NCI-H345 (cell line): ENCODE data around the gene TMTC1.

Experiments
- DNase-seq: peaks from one replicate; lab custom pipeline; 2025; lab: John Stamatoyannopoulos, UW

TMTC1 gene

DNA sequence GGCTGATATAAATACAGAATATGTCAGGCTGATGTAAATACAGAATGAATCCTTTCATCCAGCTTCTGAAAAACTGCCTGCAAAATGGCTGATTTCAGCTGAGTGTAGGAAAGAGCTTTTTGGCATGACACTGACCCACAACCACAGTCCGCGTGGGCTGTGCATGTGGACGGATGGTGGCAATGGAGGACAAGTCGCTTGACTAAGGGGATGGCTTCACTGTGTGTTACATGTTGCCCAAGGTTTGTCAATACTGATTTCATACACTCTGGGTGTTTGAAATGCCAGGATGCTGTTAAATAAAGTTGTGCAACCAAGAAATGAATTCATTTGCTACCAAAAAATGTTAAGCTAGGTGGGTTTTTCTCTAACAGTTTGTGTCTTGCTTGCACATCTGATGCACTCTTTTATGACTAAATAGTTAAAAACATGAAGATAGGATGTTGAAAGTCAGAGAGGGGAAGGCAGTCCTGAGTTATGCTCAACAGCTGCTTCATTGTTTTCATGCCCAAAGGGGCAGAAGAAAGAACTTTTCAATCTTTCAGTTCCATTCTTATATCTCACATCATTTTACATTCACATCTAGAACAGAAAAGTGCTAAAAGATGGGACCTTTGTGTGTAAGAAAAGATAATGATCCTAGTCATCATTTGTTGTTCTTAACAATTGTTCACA, 249.8 kb downstream of the TMTC1 start:
- no peak for DNase-seq

DNA sequence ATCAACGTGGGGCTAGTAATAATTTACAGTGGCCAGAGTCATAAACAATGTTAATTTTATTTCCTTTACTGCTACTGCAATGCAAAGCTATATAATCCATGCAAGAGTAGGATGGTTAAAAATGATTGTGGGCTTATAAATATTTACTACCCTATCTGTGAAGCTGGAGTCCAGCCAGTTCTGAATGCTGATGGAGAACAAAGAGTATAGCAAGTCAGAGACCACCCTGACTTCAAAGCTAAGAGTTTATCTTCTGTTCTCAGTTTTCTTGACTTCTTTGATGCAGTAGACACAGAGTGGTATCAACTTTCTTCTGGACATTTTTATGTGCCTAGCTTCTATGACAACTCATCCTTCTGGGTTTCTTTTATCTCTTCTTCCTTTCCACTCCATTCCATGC, 252.3 kb downstream of the TMTC1 start:
- no peak for DNase-seq

- no peak for DNase-seq
Observed at GRCh38 chr12:29530436-29530835, 253.3 kb downstream of the TMTC1 start.

- no peak for DNase-seq
Observed at GRCh38 chr12:29528161-29528560, 255.6 kb downstream of the TMTC1 start.

GRCh38 chr12:29521951-29522350, 261.8 kb downstream of the TMTC1 start:
- no peak for DNase-seq

- peak; percentile 3 for DNase-seq
Observed at GRCh38 chr12:29519585-29520182, 264.1 kb downstream of the TMTC1 start.

DNA sequence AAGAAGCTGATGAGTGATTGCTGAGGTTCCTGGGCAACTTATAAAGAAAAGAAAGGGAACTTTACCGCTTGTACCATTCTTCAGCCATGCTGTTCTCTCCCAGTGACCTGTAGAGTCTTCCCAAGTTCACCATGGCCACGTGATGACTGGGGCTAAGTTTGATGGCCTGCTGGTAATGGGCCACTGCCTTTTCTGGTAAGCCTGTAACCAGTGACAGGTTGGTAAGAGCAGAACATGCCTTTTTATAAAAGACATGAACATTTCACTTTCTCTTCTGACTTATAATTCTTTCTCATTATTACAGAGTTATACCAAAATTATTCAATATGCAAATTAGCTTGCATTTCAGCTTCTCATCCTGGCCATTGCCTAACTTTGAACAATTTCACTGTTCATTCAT, 265.3 kb downstream of the TMTC1 start:
- DNase-seq = no peak

- no peak for DNase-seq
Observed at GRCh38 chr12:29517264-29517663, 266.5 kb downstream of the TMTC1 start.

GRCh38 chr12:29516431-29516875, 267.3 kb downstream of the TMTC1 start:
- no peak for DNase-seq

DNA sequence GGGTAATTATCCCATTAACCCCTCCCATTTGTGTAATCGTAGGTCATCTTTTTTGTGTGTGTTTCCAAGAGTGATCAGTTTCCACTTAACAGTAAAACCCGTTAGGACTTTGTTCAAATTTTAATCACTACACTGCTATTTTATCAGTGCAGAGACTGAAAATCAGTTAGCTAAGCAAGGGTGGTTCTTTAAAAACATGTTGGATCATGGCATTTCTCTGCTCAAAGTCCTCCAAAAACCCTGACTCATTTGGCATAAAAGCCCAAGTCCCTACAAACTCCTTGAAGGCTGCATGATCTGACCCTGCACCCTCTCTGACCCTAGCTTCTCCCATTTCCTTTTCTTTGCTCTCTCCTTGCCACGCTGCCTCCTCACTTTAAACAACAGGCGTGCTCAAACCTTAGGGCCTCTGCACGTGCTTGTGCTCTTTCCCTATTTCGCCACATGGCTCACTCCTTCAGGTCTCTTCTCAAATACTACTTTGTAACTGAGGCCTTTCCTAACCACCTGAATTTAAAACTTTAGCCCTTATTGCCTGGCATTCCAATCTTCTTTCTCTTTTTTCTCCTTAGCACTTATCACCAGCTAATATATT, 273.1 kb downstream of the TMTC1 start:
- DNase-seq = no peak

DNA sequence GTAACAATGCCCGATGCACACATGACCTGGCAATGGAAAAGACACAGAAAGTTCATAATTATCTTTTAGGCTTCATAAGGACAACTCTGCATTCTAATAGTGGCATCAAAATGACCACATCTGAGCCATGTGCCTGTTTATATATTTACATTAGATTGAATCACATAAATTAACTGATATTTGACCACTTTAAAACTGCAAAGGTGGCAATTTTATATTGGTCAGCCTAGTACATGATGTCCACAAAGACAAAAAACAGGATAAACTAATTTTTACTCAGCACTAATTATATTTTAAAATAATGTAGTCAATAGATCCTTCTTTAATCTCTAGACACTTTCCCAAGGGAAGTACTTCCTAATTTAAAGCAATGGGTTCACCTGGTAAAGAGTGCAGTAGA, 274.2 kb downstream of the TMTC1 start:
- no peak for DNase-seq

DNA sequence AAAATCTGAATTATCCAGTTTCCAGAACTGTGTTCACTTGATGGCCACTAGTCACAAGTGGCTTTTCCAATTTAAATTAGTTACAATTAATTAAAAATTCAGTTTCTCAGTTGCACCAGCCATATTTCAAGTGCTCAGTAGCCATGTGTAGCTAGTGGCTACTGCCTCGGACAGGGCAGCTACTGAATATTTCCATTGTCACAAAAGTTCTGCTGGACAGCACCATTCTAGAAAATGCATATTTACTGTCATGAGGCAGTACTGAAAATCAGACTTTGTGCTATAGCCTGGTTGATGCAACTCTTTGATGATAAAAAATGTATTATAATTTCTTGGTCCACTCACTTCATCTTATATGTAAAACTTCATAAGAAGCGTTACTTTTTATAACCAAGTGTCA, 274.8 kb downstream of the TMTC1 start:
- no peak for DNase-seq

DNA sequence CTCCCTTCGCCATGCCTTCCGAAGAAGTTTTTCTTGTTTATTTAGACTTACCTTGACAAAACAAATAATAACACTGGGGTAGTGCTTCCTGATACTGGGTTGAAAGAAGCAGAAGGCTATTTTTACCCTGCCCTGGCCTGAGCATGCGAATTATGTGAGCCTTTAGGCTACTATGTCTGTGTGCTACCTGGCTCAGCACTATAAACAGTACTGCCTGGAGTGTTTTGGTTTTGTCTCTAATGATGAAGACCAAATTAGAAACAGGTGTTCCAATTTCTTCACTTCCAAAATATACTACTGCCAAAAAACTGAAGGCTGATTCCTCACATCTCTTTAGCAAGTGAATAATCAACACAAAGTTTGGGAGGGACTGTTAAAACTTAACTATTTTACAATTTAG, 278.6 kb downstream of the TMTC1 start:
- DNase-seq = no peak

DNA sequence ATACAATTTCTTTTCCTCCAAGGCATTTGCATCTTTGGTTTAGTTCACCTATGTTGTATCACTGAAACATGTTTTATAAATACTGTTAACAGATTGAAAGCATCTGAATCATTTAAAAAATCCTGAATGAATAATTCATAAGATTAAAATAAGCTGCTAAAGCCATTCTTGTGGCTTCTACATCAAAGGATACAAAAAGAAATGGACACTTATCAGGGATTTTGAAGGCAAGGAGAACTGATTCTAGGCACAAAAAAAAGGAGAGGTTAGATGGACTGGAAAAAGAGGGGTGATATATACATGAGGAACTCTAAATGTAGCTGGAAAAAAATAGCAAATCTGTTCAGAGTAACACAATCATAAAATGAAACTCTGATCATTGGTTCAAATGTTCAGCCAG, 280.5 kb downstream of the TMTC1 start:
- DNase-seq = no peak

DNA sequence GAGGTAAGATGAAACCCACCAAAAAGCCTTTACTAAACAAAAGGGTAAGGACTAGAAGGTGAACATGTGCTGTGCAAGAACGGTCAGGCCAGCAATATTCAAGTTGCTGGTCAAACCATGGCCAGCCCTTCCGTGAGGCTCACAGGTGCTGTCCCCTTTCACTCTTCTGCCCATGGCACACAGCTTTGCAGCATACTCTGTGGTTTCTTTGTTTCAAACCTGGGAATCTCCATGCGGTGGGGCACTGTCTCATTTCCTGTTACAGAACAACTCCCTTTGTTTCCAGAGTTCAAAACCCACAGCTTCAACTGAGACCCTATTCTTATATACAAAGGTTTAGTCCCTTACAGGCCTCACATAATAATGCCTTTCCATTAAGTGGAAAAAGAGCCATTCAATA, 284.5 kb downstream of the TMTC1 start:
- no peak for DNase-seq

DNA sequence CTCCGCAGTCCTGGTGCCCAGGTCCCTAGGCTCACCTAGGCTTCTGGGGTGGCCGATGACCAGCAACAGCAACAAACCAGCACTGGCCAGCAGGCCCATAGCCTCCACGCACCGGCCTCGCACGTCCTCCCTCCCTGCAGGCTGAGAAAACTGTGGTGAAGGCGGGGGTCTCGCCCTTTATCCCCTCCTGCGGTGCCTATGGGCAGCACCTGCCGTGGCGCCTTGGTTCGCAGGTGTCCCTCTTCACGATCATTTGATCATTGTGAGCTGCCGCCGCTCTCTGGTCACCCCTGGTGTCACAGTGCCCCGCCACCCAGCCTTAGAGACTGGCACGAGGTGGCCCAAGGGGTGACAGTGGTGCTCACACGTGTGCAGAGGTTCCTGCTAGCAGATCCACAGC, 286.2 kb downstream of the TMTC1 start, which contains the start of gene OVCH1:
Gene OVCH1, minus strand, starts transcription at position 99 of the 400 bp plus-strand sequence. Its CDS starts 0 bp downstream, at position 99.
- no peak for DNase-seq

DNA sequence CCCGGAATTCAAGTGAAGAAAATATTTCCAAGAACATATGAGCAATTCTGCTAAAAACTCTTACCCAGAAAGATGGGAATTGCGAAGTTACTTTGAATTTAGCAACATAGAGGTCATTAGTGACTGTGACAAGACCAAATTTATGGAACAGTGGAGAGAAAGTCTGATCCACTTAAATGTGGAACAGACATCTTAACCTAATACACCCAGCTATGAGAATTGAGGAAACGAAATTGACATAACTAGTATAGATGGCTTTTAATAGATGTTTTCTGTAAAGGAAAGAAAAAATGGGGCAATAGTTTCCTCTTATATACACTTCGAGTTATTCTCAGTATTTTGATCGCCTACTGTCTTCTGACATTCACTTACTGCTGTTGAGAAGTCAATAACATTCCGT, 290.9 kb downstream of the TMTC1 start:
- DNase-seq = no peak

DNA sequence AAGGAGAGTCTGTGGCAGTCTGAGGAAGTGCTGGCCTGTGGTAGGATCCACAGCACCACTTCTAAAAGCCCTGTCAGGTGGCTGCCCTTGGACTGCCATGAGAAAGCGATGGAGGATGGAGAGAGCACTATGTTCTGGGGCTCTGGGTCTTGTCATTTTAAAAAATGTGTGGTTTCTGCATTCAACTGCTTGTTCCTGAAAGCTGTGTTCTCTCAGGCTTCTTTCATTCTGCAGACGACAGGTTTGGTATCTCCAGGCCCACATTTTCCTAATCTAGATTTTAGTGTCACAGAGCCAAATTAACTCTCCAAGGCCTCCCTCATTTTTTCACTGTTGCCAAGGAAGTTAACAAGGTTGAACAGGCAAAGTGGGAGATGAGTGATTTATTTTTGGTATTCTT, 296.8 kb downstream of the TMTC1 start:
- no peak for DNase-seq

- no peak for DNase-seq
Observed at GRCh38 chr12:29463198-29463597, 320.5 kb downstream of the TMTC1 start.

- DNase-seq = no peak
Observed at GRCh38 chr12:29460082-29460481, 323.7 kb downstream of the TMTC1 start.

GRCh38 chr12:29455087-29455486, 328.7 kb downstream of the TMTC1 start:
- DNase-seq = no peak

DNA sequence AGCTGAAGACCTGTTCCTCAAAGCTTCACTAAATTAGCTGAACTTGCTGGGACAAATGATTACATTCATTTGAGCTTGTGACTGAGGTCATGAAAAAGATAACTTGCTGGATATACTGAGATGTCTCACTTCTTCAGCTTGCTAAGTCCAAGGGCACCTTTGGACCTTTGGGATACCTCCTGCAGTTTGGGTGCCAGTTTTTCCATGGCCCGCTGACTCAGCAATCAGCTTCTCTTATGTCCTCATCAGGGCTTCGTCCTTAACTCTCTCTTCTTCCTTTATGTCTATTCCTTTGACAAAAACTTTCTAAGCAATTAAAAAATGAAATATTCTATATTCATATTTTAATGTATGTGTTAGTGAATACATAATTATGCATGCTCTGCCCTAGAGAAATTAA, 331.9 kb downstream of the TMTC1 start:
- no peak for DNase-seq
